Peyer's patch (tissue), 4 donors: ENCODE measurements around the gene CDADC1.

Experiments
- CTCF ChIP-seq, 6 experiments: fragments of 450-650 bp in 4 of 6; fragments of 200-600 bp in 2 of 6; sonication (generic) in 1 of 6; IDR thresholded peaks; one replicate each; pipeline ENCODE4 v1.5.1; 2017 to 2019; ENCODE audit warnings: antibody characterized with exemption in 6 of 6, mild to moderate bottlenecking in 3 of 6, moderate library complexity in 1 of 6
- POLR2A ChIP-seq, 2 donors: fragments of 450-650 bp; IDR thresholded peaks; one replicate each; pipeline ENCODE4 v1.5.1; 2017; ENCODE audit warnings: antibody characterized with exemption in 2 of 2, mild to moderate bottlenecking in 2 of 2, moderate library complexity in 2 of 2

GRCh38 chr13:49308097-49308875, 60.6 kb downstream of the CDADC1 start:
- TF ChIP-seq POLR2A (IDR thresholded peaks at IDR 0.05) (no peak), CTCF (IDR thresholded peaks at IDR 0.05) (no peak)
